H54 (cell line): ENCODE measurements around the gene PCARE.
A peak's percentile ranks its signal among the peaks of the same experiment; 100 is the strongest.

Experiments
- DNase-seq: peaks from one replicate; pipeline ENCODE4 v3.0.0; 2011; ENCODE audit warnings: low spot score, mixed read lengths; ENCODE audit not compliant: insufficient read length
- FAIRE-seq: peaks from 3 replicates; lab custom pipeline; 2011; peaks lifted over from hg19 to GRCh38; lab: Jason Lieb, UNC
- POLR2A ChIP-seq: IDR thresholded peaks from 2 replicates; pipeline ENCODE4 v1.6.1; 2011; ENCODE audit warnings: low read depth, mild to moderate bottlenecking, low read length

The PCARE gene

DNA sequence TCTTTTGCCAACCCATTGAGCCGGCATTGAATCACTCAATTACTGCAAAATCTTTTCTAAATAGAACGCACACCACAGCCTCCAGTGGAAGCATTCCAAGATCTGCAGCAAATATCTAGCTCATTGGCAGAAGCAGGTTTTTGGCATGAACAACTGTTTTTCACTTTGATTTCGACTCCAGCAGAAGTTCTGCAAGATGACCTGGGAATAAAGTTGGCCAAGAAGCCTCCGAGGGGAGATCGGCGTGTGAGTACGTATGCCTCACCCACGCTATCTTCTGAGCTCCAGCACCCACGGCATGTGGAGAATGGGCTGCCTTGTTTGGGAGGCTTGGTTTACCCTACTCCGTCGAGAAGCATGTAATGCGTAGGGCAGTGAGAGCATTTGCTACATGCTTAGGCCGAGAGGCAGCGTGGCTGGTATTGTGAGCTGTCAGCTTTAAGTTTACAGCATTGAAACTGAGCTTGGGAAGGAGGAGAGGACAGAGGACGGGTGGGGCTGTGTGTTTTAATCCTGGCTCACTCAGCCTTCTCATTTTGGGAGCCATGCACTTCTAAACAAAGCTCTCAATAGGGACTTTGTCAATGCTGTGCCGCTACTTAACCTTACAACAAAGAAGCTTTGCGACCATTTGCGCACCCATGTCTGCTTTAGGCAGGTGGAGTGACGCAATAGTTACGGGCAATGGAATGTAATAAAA lies 10.5 kb downstream of the PCARE start:
- FAIRE-seq (no peak), DNase-seq (no peak)
- TF ChIP-seq POLR2A, result no peak

DNA sequence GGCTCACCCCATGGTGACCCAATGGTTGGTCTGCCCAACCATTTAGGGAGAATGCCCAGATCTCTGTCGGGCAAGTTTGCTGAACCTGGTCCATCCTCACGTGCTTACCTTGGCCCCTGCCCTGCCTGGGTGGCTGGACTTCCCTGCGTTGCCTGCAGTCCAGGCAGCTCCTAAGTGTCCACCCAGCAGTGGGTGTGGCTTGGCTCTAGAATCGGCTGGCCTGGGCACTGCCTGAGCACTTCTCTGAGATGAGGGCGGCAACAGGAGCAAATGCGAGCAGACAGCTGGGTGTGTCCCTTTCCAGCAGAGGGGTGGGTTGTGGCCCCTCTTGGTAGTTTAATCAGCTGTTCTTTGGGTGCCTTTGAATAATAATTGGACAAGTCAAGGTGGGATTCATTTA lies 11.3 kb downstream of the PCARE start:
- TF ChIP-seq POLR2A, result no peak
- FAIRE-seq (no peak), DNase-seq (no peak)

DNA sequence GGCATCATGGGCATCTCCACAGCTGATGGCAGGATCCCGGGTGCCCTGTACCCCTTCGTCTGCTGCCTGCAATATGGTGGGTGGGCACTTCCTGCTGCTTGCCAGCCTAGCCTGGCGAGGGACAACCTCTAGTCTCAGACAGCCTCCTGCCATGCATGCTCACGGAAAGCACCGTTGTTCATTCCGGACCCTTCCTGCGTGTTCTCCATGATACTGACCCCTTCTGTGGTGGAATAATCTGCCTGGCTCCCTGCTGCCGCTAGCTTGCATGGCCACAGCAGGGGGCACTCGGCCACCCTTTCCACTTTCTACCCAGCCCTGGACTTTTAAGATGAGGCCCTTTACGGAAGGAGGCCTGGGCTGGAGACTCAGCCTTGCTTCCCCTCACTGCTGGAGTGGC lies 12.0 kb downstream of the PCARE start:
- no peak for TF ChIP-seq POLR2A
- DNase-seq (no peak), FAIRE-seq (no peak)

DNA sequence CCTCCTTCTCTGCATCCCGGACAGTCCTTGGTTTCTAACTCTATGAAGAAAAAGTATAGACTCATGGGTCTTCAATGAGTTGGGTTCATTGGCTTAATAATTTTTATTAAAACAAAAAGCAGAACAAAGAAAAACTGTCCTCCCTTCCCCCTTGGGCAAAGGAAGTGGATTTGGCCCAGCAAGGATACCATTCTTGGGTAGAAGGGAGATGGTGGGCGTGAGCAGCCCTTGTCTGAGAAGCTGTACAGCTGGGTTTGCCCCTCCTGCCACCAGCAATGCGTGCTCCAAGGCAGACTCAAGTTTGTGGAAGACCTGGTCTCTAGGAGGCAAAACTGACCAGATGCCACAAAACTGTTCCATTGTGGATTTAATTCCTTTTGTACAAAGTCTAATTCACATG lies 12.7 kb downstream of the PCARE start:
- no peak for TF ChIP-seq POLR2A
- no peak for FAIRE-seq

DNA sequence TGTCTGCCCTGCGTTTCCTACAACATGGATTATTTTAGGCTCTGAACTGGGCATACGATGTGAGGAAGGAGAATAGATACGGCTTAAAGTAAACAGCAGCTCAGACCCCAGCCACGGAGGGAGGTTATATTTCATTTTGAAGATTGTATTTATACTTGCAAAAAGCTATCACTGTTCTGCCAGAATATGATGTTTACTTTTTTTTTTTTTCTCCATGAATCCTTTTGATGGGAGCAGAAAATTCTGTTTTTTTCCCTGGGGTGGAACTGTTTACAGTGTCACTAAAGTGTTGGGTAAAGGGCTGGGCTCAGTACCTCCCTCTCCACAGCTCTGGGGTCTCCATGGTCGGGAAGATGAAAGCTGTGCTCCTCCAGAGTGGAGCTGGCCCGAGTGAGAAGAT lies 13.1 kb downstream of the PCARE start:
- FAIRE-seq, result no peak
- DNase-seq, result no peak
- TF ChIP-seq POLR2A, result no peak

More for the DNA sequence above, 12.7 kb downstream of the PCARE start:
- DNase-seq, result no peak

DNA sequence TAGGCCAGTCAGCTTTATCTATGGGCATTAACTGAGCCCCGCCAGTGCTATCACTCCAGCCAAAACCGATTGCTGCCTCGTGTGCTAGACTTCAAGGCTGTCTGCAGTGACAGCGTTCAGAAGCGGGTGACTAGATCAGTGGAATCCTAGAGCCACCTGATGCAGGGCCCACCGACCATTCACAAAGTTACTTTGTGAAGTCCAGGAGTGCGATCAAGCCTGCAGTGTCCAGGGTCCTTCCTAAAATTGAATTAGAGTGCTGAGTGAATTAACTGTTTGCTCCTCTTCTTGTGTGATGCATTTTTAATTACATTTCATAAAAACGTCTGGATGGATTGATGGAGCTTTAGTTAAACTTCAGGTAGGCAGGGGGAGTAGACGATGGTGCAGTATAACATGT lies 13.9 kb downstream of the PCARE start:
- no peak for TF ChIP-seq POLR2A
- DNase-seq (no peak), FAIRE-seq (no peak)

DNA sequence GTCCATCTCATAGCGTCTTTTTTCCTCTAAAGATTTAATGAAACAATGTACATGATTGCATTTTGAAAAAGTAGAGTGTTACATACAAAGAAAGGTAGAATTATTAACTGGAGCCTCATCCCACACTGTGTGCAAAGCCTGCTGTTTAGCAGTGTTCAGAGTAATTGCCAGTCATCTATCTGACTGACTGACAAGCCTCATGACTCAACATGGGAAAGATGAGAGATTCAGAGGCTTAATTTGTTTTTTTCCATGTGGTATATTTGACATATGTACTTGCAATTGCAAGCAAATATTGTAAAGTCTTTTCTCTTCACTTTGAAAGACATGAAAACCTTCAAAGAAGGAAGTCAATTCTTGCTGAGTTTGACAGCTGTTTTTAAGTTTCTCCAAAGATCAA lies 14.7 kb downstream of the PCARE start:
- DNase-seq (no peak), FAIRE-seq (no peak)
- no peak for TF ChIP-seq POLR2A

DNA sequence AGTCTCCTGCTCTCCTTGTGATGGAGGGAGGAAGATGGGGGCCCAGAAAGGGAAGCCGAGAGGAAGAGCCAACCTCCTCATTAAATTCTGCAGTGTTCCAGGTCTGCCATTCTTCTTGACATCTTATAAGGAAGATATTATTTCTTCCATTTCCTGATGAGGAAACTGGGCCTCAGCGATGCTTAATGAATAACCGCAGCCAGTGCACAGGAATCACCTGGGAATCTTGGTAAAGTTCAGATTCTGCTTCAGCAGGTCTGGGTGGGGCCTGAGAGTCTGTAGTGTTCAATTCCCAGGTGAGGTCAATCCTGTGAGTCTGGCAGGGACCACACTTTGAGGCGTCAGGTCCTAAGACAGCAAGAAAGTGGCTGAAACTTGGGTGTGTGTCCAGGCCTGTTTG lies 17.3 kb downstream of the PCARE start:
- DNase-seq (no peak), FAIRE-seq (no peak)
- no peak for TF ChIP-seq POLR2A

DNA sequence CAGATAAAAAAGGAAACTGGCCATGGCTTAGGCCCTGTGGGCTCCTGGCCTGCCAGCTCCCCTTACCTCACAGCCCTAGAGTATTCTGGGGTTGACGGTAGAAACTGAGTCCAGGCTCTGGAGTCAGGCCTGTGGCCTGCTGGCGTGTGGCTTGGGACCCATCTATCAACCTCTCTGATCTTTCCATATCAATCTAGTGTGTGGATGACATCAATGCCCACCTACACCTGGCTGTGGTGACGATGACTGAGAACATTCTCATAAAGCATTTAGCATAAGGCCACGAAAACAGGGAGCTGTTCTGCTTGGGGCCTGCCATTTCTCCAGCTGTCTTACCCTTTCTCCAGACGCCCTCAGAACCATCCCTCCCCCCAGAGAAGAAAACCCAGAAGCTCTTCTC lies 17.9 kb downstream of the PCARE start:
- DNase-seq (no peak), FAIRE-seq (no peak)
- no peak for TF ChIP-seq POLR2A

DNA sequence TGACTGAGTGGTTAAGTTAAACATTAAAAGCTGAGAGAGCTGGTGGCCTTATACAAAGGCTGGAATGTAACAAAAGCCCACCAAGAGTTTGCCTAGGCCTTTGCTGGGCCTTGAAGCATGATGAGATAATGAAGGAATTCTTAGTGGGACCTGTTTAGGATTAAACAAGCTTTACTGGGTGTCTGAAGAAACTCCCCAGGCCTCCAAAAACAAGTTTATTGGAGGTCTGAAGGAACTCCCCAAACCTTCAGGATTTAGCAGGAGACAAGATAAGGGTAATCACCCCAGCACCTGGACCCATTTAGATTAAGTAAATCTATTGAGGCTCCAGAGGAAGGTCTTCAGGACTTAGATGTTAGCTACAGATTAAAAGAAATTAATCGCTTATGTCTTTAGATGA lies 18.7 kb downstream of the PCARE start:
- DNase-seq, result no peak
- no peak for TF ChIP-seq POLR2A
- no peak for FAIRE-seq

DNA sequence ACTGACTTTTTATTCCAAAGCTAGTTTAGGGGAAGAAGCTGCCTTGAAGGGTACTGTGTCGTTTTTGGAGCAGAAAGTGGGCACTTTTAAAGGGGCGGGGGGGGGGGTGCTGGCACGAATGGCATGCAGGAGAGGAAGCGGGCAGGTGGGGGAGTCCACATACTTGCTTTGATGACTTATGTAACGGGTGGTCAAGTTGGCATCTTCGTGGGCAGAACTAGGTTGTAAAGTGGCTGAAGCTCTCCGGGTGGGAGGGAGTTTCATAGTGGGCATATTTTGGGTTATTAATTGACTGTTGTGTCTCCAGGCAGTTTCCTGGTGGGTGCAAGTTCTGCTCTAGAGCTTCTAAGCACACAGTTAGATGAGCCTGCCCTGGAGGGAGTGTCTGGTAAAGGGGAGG lies 19.9 kb downstream of the PCARE start:
- FAIRE-seq (no peak), DNase-seq (no peak)
- no peak for TF ChIP-seq POLR2A

DNA sequence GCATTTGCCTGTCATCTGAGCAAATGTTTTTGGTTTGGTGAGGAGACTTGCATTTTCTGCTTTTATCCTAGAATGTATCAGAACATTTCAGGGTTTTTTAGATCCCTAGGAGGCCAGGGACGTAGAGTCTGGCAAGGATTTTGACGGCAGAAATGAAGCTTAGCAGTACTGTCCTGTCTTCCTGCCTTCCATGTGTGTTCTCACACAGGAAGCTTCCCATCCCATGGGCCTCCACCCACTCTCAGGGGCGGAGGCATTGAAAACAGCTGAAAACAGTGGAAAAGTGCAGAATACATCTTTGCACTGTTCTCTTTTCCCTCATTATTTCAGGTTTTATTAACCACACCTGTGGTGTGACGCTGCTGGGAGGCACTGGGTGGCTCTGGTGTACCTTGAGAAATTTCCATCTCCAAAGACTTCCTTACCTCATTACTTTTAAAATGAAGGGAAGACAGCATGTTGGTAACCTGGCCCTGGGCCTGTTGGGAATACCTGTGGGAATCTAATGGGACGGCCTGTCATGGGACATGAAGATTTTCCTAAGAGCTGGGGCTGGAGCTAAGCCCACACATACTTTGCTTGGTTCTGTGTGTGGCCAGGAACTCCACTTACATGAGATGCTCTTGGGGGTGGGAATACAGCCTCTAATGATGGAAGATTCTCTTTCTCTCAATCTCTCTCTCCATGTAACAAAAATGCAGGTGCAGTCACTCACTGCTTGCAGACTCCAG lies 20.5 kb downstream of the PCARE start:
- DNase-seq (no peak), FAIRE-seq (no peak)
- no peak for TF ChIP-seq POLR2A

DNA sequence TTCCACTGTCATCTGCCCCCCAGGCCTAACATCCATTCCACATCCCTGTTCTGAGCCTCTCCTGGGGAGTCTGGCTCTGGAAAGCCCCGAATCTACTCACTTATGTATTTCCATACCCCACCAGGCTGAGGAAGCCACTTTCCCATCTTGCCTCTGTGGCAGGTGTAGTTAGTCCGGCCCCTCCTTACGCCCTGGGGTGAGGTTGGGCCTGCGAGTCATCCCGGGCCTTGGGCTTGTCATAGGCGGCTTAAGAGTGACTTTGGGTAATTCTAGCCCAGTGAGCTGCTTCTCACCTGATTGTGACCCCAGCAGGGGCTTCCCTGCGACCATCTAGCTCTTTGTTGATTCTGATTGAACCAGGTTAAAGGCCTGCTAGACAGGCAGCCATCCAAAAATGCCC lies 21.1 kb downstream of the PCARE start:
- FAIRE-seq (no peak), DNase-seq (peak; percentile 23)
- no peak for TF ChIP-seq POLR2A

DNA sequence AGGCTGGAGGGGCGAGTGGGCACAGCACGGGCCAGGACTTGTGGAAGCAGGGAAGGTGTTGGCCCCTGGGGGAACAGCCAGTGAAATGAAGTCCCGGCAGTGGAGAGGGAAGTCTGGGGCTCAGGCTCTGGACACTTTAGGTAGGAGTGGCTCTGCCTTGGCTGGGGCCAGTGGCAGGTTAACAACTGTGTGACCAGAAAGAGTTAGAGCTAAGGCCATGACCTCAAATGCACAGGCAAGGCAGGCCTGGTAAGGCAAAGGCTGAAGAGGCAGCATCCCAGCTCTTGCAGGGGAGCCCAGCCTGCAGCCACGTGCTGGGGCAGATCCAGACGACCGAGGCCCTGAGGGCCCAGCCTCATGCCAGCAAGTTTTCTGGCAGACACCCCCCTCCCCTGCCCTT lies 21.5 kb downstream of the PCARE start:
- no peak for FAIRE-seq
- DNase-seq, result no peak
- no peak for TF ChIP-seq POLR2A

DNA sequence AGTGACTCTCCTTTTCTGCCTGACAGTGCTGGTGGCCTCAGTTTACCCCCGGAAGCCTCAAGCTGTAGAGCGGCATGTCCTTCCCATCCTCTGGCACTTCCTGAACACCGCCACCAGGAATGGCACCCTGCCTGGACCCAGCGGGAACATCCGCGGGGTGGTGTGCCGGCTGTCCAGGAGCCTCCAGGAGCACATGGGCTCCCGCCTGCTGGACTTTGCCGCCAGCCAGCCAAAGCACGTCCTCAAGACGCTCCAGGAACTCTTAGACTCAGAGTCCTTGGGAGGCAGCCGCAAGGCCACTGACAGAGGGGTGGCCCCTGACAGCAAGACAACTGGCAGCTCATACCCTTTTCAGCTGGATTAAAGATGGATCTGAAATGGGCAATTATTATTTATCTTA lies 22.6 kb downstream of the PCARE start:
- no peak for DNase-seq
- FAIRE-seq, result no peak
- TF ChIP-seq POLR2A, result no peak
